NOMO-1 (cell line): ENCODE data around the gene KRTAP21-2.
"Not testable (repeated sequence)": the region's sequence is repeated elsewhere in the genome, so short reads cannot be mapped to it uniquely, and the experiment has no call there.

ENCODE experiments used
- DNase-seq, 2 experiments: peaks; one replicate each; lab custom pipeline; 2025; ENCODE audit not compliant: unreplicated experiment in 2 of 2; lab: John Stamatoyannopoulos, UW

The KRTAP21-2 gene

DNA sequence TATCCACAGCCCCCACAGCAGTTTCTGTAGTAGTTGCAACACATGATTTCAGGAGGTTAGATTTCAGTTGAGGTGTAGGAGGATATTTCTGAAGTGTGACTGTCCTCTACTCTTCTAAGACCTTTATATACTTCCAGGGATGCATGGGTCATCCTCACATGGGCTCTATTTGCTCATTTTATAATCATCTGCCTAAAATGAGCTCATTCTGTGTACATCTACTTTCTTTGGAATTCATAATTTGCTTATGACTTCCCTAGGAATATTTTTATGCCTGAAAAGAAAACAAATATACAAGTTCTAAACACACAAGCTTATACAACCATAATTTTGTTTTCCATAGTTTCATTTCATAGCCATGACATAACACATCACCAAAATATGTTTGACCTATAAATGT lies at the start of gene KRTAP21-2:
KRTAP21-2 (minus strand) TSS at position 101 of the 400 bp plus-strand sequence; CDS start at position 44, 57 bp downstream.
- DNase-seq: no peak

DNA sequence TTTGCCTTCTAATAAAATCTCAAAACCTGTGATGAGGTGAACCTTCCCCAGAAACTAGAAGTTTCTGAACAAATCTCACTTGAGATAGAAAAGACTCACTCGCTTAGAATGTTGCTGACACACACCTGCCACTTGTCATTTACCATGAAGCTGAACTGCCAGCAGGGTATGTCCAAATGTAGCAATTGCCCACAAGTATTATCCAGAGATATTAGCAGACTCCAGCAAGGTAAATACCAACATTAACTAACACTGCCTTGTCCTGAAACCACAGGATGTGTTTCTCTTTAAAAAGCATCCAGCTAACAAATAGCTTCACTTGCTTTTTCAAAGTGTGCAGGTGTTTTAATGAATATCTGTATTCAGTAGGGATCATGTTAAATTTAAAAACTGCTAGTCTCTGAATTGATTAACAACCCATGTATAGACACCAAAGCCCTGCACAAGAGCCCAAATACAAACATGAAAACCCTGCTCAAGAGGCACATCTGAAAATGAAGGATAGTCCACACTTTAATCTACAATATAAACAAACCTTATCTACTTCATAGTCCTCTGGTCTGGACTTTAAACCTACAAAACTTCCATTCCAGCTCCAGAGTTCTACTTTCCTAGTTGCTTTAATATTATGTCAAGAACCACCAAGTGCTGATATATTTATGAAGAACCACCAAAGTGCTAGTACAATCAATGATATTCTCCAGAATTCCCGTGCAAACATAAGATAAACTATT lies 46.7 kb upstream of the KRTAP21-2 start:
- no peak for DNase-seq

- DNase-seq: no peak
Measured at GRCh38 chr21:30779249-30779648, 32.2 kb upstream of the KRTAP21-2 start.

GRCh38 chr21:30769724-30770431 lies 22.8 kb upstream of the KRTAP21-2 start:
- no peak for DNase-seq

DNA sequence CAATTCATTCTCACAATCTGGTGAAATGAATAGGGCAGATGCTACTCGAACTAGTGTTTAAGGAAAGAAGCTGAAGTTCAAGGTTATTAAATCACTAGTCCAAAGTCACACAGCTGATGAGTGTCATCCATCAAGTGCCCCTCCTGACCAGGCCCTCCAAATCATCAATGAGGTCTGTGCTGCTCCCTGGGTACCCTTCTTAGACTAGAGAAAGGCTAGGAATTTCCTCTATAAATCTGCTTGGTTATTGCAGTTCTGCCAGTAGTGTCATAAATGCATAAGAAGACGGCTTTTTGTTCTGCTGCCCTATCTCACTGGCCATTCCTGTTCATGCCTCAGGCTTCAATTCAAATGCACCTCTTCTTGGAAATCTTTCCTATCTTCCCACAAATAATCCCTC lies 13.7 kb upstream of the KRTAP21-2 start:
- no peak for DNase-seq

DNA sequence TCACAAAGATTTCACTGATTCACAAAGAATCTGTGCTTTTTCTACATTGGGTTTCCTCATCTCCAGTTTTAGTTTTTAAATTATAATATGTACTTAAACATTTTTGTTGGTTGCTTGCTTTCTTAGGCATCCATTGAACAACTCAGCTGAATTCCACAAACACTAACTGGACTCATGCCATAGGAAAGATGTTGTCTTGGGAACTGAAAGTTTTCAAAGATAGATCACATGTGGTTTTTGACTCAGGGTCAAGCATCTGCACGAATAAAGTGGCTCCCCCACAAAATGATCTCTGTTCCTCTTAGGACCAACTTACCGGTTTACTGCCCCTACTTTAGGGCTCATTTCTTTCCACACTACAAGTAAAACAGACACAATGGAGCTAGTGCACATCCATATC lies 11.2 kb upstream of the KRTAP21-2 start:
- DNase-seq: no peak

DNA sequence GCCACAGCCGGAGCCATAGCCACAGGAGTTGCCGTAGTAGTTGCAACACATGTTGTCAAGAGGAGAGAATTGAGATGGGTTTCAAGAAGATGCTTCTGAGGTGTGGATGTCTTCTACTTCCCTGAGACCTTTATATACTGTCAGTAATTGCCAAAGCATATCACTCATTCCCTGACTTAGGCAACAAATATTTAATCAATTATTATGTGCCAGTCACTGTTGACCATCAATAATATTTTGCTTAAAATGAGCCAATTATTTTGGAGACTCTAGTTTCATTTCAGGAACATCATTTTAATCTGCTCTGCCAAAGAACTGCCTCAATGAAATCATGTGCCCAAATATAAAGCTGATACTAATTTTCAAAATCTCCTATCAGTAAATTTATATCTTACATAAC lies 8.3 kb upstream of the KRTAP21-2 start, which contains the start of gene KRTAP21-1:
KRTAP21-1 (minus strand) TSS at position 101 of the 400 bp plus-strand sequence; CDS start at position 51, 50 bp downstream.
- DNase-seq: not testable (repeated sequence)

DNA sequence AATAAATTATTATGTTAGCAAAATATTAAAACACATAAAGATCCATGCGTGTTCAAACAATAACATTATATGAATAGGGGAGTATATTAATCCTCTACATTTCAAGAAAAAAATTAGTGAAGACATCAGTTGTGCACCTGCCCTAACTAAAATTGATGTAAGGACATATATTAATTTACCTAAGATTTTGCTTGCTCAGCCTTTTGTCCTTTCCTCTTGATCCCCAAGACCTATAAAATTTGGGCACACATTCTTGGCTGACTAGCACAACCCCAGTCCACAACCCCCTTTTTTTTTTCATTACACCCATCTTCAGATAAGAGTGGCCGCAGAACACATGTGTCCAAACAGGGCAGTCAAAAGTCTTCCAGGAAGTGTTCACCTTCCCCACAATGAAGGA lies 6.6 kb downstream of the KRTAP21-2 start:
- no peak for DNase-seq

DNA sequence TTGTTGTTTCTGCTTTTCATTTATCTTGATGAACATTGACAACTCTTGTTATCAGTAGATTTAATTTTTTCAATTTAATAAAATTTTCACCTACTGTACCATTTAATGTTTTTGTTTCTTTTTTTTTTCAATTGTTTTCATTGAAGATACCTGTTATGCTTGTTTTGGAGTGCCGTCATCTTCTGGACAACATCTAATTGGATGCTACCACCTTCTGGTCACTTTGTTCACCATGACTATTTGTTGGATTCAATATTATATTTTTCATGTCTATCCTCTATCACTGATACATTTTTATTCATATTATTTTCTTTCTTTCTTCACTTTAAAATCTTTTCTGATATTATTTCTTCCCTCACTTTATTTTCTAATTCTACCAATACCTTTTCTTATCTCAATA lies 14.0 kb downstream of the KRTAP21-2 start:
- DNase-seq: no peak

GRCh38 chr21:30726726-30727125 lies 20.3 kb downstream of the KRTAP21-2 start:
- no peak for DNase-seq

- no peak for DNase-seq
Measured at GRCh38 chr21:30719401-30719800, 27.7 kb downstream of the KRTAP21-2 start.

GRCh38 chr21:30718239-30718909 lies 28.7 kb downstream of the KRTAP21-2 start, which contains the start of gene KRTAP21-3:
TSS of gene KRTAP21-3 (minus strand) at chr21:30718777. CDS start at chr21:30718759, 18 bp downstream.
- DNase-seq: no peak

DNA sequence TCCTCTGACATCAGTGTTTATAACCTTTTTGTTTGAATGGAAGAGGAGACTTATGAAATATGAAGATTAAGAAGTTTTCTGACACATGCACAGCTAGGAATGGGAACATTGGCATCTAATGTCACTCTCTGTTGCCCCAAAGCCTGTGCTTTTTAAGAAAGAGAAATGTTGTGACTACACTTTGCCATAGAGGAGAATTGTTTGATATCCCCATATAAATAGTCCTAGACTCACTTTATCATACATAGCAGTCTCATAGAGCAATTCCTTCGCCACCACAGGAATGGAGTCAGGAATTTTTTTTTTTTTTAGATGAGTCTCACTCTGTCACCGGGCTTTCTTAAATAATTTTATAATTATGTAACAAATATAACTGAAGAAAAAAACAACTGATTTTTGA lies 30.0 kb downstream of the KRTAP21-2 start:
- no peak for DNase-seq

DNA sequence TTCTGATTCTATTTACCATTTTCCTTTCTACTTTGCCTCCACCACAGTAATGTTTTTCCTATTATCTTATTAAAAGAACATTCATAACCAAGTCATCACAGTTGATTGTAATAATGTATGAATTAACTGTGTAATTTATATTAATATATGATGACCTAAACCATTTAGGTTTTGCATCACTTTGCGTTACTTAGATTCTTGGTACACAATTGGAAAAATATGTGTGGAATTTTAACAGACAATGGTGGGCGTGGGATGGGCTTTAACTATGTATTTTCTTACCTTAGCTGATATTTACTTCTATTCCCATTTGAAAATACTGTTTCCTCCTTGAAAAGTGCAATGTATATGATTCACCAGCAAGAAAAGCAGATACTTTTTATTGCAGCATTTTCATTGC lies 32.1 kb downstream of the KRTAP21-2 start:
- no peak for DNase-seq

- no peak for DNase-seq
Measured at GRCh38 chr21:30714456-30714855, 32.6 kb downstream of the KRTAP21-2 start.

GRCh38 chr21:30713766-30714165 lies 33.3 kb downstream of the KRTAP21-2 start:
- DNase-seq: no peak

GRCh38 chr21:30710499-30710898 lies 36.6 kb downstream of the KRTAP21-2 start:
- DNase-seq: no peak

DNA sequence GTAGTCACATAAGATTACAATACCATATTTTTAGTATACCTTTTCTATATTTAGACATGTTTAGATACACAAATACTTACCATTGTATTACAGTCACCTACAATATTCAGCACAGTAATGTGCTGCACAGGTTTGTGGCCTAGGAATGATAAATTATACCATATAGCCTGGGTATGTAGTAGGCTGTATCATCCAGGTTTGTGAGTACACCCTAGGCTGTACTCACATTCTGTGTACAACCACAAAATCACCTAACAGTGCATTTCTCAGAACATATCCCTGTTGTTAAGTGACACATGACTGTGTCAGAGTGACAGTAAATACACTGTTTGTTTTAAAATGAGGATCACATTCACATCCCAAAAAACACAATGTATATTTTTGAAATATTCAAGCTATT lies 39.6 kb downstream of the KRTAP21-2 start:
- DNase-seq: no peak
